ENCODE data around the gene ZNRF2.

- TF ChIP-seq CTCF (IDR thresholded peaks at IDR 0.05; ENCODE audit: low read length) (no peak), EZH2 (optimal IDR thresholded peaks at IDR 0.05; ENCODE audit: low read depth, low read length) (no peak)
Observed at GRCh38 chr7:30273552-30273951, 10.8 kb upstream of the ZNRF2 start.
